Natural killer cell treated with Interleukin-12 subunit alpha and Interleukin-12 subunit beta and Interleukin-15 and Interleukin-18, amount 100 ng/mL, for 72 hours (primary cell): ENCODE results near the gene RMDN2. TPM values are rescaled to one million over a fixed set of nuclear protein-coding genes. Genes with fewer than 3 reads are reported as not detected.
"Not testable (repeated sequence)": the region's sequence is repeated elsewhere in the genome, so short reads cannot be mapped to it uniquely, and the experiment has no call there.

ENCODE experiments used
- ATAC-seq, 2 donors: fragments of 150-1000 bp; cut with Tn5 transposase in 1 of 2; sonication (Bioruptor Pico), chemical (Tn5 transposase) in 1 of 2; 2 replicates each; pipeline ENCODE4 v1.10.0; 2021
- DNase-seq: peaks from one replicate; pipeline ENCODE4 v3.0.0; 2022; ENCODE audit warnings: low spot score
- H3K27ac Mint-ChIP-seq, 2 donors: 1 replicate in 1 of 2; 2 replicates in 1 of 2; pipeline ENCODE4 v1.8.0; 2022; ENCODE audit warnings: mixed read lengths in 2 of 2, mild to moderate bottlenecking in 1 of 2, moderate library complexity in 1 of 2
- H3K27me3 Mint-ChIP-seq, 2 donors: 1 replicate in 1 of 2; 2 replicates in 1 of 2; pipeline ENCODE4 v1.8.0; 2022; ENCODE audit warnings: mixed read lengths in 2 of 2
- H3K36me3 Mint-ChIP-seq: one replicate; pipeline ENCODE4 v1.8.0; 2022; ENCODE audit warnings: mixed read lengths
- H3K4me1 Mint-ChIP-seq, 2 donors: 1 replicate in 1 of 2; 2 replicates in 1 of 2; pipeline ENCODE4 v1.8.0; 2022; ENCODE audit warnings: low read depth in 2 of 2, mixed read lengths in 2 of 2, mild to moderate bottlenecking in 1 of 2
- H3K4me3 Mint-ChIP-seq: one replicate; pipeline ENCODE4 v1.8.0; 2022; ENCODE audit warnings: mixed read lengths
- H3K9me3 Mint-ChIP-seq: 2 replicates; pipeline ENCODE4 v1.8.0; 2022; ENCODE audit warnings: mixed read lengths
- total RNA-seq, 2 donors: library from RNA; stranded (reverse); gene quantifications; one replicate each; pipeline ENCODE4 v1.2.3, GENCODE V29; 2022

RMDN2 gene
- total RNA-seq, 2 donors from 2014 or later, result 3.2 to 5.5 TPM

GRCh38 chr2:38010187-38010586 is 85.1 kb downstream of the RMDN2 start:
- not testable (repeated sequence) for H3K9me3 Mint-ChIP-seq, H3K4me1 Mint-ChIP-seq

GRCh38 chr2:38010995-38011394 is 85.9 kb downstream of the RMDN2 start:
- no peaks in the 10 kb centered on the region for H3K9me3 Mint-ChIP-seq
- H3K27ac Mint-ChIP-seq, result no peak overlapping the region
- H3K27me3 Mint-ChIP-seq, result no peaks in the 10 kb centered on the region
- ATAC-seq (no peak), DNase-seq (no peak)
- H3K36me3 Mint-ChIP-seq, result peaks cover 6% of the 10 kb centered on the region
- no peak overlapping the region for H3K4me3 Mint-ChIP-seq
- H3K4me1 Mint-ChIP-seq, result no peaks in the 10 kb centered on the region

More at GRCh38 chr2:38010187-38010586, 85.1 kb downstream of the RMDN2 start:
- not testable (repeated sequence) for H3K27me3 Mint-ChIP-seq, ATAC-seq, H3K27ac Mint-ChIP-seq, H3K36me3 Mint-ChIP-seq, H3K4me3 Mint-ChIP-seq, DNase-seq

GRCh38 chr2:38013158-38013752 is 88.2 kb downstream of the RMDN2 start:
- Mint-ChIP-seq H3K36me3 (peaks cover 4% of the 10 kb centered on the region), H3K27me3 (no peaks in the 10 kb centered on the region), H3K9me3 (no peaks in the 10 kb centered on the region), H3K4me1 (no peaks in the 10 kb centered on the region), H3K27ac (no peak overlapping the region), H3K4me3 (no peak overlapping the region)
- no peak for DNase-seq
- ATAC-seq, result no peak

DNA sequence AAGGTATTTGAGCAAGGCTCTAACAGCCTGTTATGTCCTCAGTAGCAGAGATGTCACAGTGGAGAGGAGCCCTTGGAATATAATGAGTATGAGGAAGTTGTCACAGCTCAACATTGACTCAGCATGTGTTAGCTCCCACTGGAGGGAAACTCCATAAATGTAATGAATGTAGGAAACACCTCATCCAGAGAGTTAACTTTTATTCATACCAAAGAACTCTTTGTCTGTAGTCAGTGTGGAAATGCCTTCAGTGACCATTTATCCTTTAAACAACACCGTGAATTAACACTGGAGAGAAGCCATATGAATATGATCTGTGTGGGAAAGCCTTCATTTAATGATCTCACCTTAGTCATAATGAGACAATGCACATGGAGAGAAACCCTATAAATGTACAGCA is 91.1 kb downstream of the RMDN2 start:
- ATAC-seq (peak in 1 of 2 donors; percentile 68), DNase-seq (no peak)
- Mint-ChIP-seq H3K4me3 (no peak overlapping the region), H3K4me1 (no peaks in the 10 kb centered on the region), H3K36me3 (peaks cover 4% of the 10 kb centered on the region), H3K27me3 (no peaks in the 10 kb centered on the region), H3K9me3 (no peaks in the 10 kb centered on the region), H3K27ac (no peak overlapping the region)

DNA sequence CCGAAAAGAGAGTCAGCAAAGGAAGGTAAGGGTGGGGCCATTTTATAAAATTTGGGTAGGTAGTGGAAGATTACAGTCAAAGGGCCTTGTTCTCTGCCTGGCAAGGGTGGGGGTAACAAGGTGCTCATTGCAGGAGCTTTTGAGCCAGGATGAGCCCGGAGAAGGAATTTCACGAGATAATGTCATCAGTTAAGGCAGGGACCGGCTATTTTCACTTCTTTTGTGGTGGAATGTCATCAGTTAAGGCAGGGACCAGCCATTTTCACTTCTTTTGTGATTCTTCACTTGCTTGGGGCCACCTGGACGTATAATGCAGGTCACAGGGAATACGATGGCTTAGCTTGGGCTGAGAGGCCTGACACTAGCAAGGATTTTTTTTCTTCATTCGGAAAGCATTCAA is 92.7 kb downstream of the RMDN2 start:
- DNase-seq (no peak), ATAC-seq (no peak)
- Mint-ChIP-seq H3K9me3 (no peaks in the 10 kb centered on the region), H3K27me3 (no peaks in the 10 kb centered on the region), H3K4me3 (no peak overlapping the region), H3K27ac (no peak overlapping the region), H3K36me3 (peaks cover 4% of the 10 kb centered on the region), H3K4me1 (no peaks in the 10 kb centered on the region)

GRCh38 chr2:38020359-38021069 is 95.4 kb downstream of the RMDN2 start:
- H3K9me3 Mint-ChIP-seq, H3K27ac Mint-ChIP-seq, H3K36me3 Mint-ChIP-seq, H3K27me3 Mint-ChIP-seq, ATAC-seq, H3K4me3 Mint-ChIP-seq, DNase-seq, H3K4me1 Mint-ChIP-seq: not testable (repeated sequence)

- Mint-ChIP-seq H3K9me3 (no peaks in the 10 kb centered on the region), H3K27ac (no peak overlapping the region), H3K4me1 (no peaks in the 10 kb centered on the region), H3K4me3 (no peak overlapping the region), H3K36me3 (peaks cover 4% of the 10 kb centered on the region), H3K27me3 (peaks cover 3 to 17% of the 10 kb centered on the region in 2 donors)
- no peak for DNase-seq
- ATAC-seq, result peak in 1 of 2 donors; percentile 20
Observed at GRCh38 chr2:38021589-38021988, 96.5 kb downstream of the RMDN2 start.

DNA sequence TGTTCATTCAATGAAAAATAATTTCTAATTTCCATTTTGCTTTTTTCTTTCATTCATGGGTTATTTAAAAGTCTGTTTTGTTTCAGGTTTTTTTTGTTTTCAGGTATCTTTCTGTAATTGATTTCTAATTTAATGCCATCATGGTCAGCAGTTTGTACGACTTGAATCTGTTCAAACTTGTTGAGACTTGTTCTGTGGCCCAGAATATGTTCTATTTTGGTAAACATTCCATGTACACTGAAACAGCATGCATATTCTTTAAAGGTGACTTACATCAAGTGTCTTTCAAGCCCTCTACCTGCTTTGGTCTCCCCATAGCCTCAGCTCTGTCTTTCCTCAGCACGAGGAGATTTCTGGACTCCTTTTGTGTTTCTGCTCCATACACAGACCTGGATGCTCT is 101.8 kb downstream of the RMDN2 start:
- no peak for ATAC-seq
- Mint-ChIP-seq H3K36me3 (no peaks in the 10 kb centered on the region), H3K27me3 (peaks cover 7 to 36% of the 10 kb centered on the region in 2 donors), H3K9me3 (no peaks in the 10 kb centered on the region), H3K27ac (no peak overlapping the region), H3K4me3 (no peak overlapping the region), H3K4me1 (no peaks in the 10 kb centered on the region)
- no peak for DNase-seq

DNA sequence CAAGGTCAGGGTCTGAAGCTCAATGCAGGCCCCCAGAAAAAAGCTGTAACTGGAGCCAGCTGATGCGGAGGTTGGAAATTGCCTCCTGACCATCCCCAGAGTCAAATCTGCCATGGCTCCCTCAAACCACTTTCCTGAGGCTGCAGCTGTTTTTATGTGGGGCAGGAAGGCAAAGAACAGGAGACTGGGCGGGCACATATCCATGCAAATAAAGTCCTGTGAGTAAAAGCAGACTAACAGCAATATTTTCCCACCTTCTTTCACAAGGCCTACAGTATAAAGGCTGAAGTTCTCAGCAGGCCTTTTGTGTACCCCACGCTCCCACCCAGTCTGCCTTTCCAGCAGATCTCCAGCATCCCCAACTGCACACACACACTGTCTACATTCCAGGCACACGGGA is 103.7 kb downstream of the RMDN2 start:
- Mint-ChIP-seq H3K4me1 (no peaks in the 10 kb centered on the region), H3K27me3 (peaks cover 7 to 44% of the 10 kb centered on the region in 2 donors), H3K36me3 (no peaks in the 10 kb centered on the region), H3K9me3 (no peaks in the 10 kb centered on the region), H3K27ac (no peak overlapping the region), H3K4me3 (no peak overlapping the region)
- ATAC-seq (no peak), DNase-seq (no peak)

GRCh38 chr2:38029512-38029911 is 104.4 kb downstream of the RMDN2 start:
- H3K27me3 Mint-ChIP-seq, result peaks cover 10 to 49% of the 10 kb centered on the region in 2 donors
- no peaks in the 10 kb centered on the region for H3K9me3 Mint-ChIP-seq
- ATAC-seq (no peak), DNase-seq (no peak)
- no peaks in the 10 kb centered on the region for H3K36me3 Mint-ChIP-seq
- H3K27ac Mint-ChIP-seq, result no peak overlapping the region
- H3K4me1 Mint-ChIP-seq, result no peaks in the 10 kb centered on the region
- H3K4me3 Mint-ChIP-seq, result no peak overlapping the region

- DNase-seq, result no peak
- no peak overlapping the region for H3K4me3 Mint-ChIP-seq
- H3K36me3 Mint-ChIP-seq, result no peaks in the 10 kb centered on the region
- ATAC-seq, result no peak
- H3K9me3 Mint-ChIP-seq, result no peaks in the 10 kb centered on the region
- H3K4me1 Mint-ChIP-seq, result peaks cover 0 to 3% of the 10 kb centered on the region in 2 donors
- no peak overlapping the region for H3K27ac Mint-ChIP-seq
- peaks cover 9 to 50% of the 10 kb centered on the region in 2 donors for H3K27me3 Mint-ChIP-seq
Observed at GRCh38 chr2:38030635-38031355, 105.7 kb downstream of the RMDN2 start.

DNA sequence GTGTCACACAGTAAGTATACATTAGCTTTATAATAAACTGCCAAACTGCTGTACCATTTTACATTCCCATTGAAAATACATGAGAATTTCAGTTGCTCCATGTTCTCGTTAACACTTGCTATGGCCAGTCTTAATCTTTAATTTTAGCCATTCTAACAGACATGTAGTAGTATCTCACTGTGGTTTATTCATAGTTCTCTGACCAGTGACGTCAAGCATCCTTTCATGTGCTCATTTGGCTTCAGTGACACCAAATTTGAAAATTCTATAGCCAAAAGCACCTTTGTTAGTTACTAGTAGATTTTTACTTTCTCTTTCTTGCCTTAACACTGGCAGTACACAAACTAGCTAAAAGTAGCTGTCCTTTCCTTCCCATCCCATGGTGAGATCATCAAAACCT is 107.9 kb downstream of the RMDN2 start:
- Mint-ChIP-seq H3K27me3 (peaks cover 25 to 57% of the 10 kb centered on the region in 2 donors), H3K36me3 (no peaks in the 10 kb centered on the region)

DNA sequence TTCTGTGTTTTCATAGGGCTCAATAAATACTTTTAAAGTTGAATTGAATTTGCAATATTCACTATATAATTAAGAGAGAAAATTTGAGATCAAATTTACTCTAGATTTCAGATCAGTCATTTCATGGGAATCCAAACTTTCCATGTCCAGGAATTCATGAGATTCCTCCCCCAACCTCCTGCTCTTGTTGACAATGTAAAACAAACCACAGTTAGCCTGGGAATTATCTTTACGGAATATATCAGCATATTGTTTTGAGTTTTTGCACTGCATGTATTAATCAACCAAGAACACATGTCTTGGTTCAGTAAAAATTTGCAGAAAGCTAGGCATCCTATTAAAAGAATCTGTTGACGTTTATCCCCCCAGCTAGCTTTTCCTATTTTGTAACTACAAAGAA is 108.6 kb downstream of the RMDN2 start:
- Mint-ChIP-seq H3K9me3 (no peaks in the 10 kb centered on the region), H3K36me3 (no peaks in the 10 kb centered on the region), H3K4me1 (peaks cover 7 to 30% of the 10 kb centered on the region in 2 donors), H3K4me3 (no peak overlapping the region), H3K27me3 (peaks cover 28 to 57% of the 10 kb centered on the region in 2 donors), H3K27ac (no peak overlapping the region)
- DNase-seq (no peak), ATAC-seq (no peak)

More for the DNA sequence above, 107.9 kb downstream of the RMDN2 start:
- Mint-ChIP-seq H3K27ac (no peak overlapping the region), H3K9me3 (no peaks in the 10 kb centered on the region), H3K4me3 (no peak overlapping the region), H3K4me1 (peaks cover 3 to 23% of the 10 kb centered on the region in 2 donors)
- DNase-seq, result no peak
- ATAC-seq, result no peak

DNA sequence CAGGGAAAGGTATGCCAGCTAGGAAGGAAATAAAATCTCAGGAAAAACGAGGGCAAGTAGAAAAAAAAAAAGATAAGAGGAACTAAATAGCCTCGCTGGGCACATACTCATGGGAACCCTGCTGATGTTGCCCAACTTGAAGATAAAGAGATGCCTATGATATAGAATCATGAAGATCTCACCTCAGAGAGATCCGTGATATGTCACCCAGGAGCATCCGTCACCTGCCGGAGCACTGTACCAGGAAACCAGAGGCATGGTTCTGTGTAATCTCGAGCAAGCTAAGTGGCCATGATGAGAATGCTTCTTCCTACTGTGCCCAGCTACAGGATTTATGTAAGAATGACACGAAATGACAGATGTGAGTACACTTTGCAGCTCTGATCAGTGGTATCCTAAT is 110.9 kb downstream of the RMDN2 start:
- Mint-ChIP-seq H3K36me3 (no peaks in the 10 kb centered on the region), H3K27me3 (peaks cover 31 to 63% of the 10 kb centered on the region in 2 donors), H3K27ac (no peak overlapping the region), H3K9me3 (no peaks in the 10 kb centered on the region), H3K4me1 (peaks cover 7 to 32% of the 10 kb centered on the region in 2 donors), H3K4me3 (no peak overlapping the region)
- DNase-seq (no peak), ATAC-seq (no peak)
